ENCODE results near the gene CCR7. TPM values are rescaled to one million over a fixed set of nuclear protein-coding genes. Genes with fewer than 3 reads are reported as not detected.

Gene CCR7
- total and polyA plus RNA-seq, 2 of the 13 experiments (the other 11 are each of a cell fraction or from before 2014, with no cell fraction given): 0.04 to 0.53 TPM

DNA sequence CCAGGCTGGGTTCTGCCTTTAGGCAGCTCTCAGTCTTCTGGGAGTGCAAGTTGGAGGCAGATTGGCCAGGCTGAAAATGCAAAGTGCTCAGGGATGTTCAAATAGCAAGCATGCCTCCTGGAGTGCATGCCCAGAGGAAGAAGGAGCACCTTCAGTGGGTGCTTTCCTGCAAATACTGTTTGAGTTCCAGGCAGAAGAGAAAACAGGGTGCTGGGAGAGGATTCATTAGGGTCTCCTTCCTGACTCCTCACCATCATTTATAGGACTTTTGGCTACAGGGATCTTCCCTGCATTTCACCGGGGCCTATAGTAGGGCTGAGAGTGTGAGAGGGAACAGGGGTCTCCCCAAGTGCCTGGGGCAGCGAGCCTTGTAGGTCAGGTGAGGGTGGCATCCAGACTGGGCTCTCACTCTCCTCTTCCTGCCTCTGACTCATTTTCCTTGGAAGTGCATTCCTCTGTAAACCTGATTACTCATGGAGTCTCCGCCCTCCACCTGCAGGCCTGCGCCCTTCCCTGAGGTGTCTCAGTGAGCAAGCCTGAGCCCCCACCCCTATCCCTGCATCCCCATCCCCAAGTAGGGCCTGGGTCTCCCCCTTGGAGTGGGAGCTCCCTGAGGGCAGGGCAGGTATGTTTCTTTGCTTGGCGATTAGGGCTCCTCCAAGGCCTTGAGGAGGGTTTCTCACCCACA lies 46.7 kb downstream of the CCR7 start:
- ATAC-seq (no peak), DNase-seq (ENCODE audit: low spot score) (no peak), FAIRE-seq (no peak)
- Histone ChIP-seq H4K20me1 (ENCODE audit: insufficient read depth, low read length) (no peaks in the 10 kb centered on the region), H2AFZ (ENCODE audit: low read length) (no peak overlapping the region), H3K27ac (ENCODE audit: extremely low read length, insufficient read depth, low read length) (no peak overlapping the region), H3K36me3 (replicated peaks in 1 of 2; ENCODE audit: control insufficient read depth in 1 of 2, insufficient read depth in 2 of 2, low read length in 2 of 2) (no peaks in the 10 kb centered on the region), H3K27me3 (ENCODE audit: control insufficient read depth in 1 of 2, insufficient read depth in 2 of 2, low read length in 2 of 2) (no peaks in the 10 kb centered on the region), H3K4me2 (ENCODE audit: low read depth, low read length) (no peak overlapping the region), H3K9ac (ENCODE audit: insufficient read depth, low read depth, low read length) (no peak overlapping the region), H3K4me3 (replicated peaks in 1 of 3; ENCODE audit: insufficient read depth in 1 of 3, low read depth in 2 of 3, low read length in 3 of 3) (no peak overlapping the region), H3K79me2 (ENCODE audit: insufficient read depth, low read length) (no peaks in the 10 kb centered on the region), H3K9me3 (ENCODE audit: low read length) (no peaks in the 10 kb centered on the region), H3K4me1 (ENCODE audit: insufficient read depth, low read length) (peaks cover 65% of the 10 kb centered on the region)
- TF ChIP-seq, protein P1, sequence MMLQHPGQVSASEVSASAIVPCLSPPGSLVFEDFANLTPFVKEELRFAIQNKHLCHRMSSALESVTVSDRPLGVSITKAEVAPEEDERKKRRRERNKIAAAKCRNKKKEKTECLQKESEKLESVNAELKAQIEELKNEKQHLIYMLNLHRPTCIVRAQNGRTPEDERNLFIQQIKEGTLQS (CRISPR knock-in tag; IDR thresholded peaks at IDR 0.05): 0 out of 2 replicates have a peak, but pooled peaks have one; percentile 33
- 0 out of 2 replicates have a peak, but pooled peaks have one; percentile 29 for TF ChIP-seq ETV5 (CRISPR knock-in tag; IDR thresholded peaks at IDR 0.05; ENCODE audit: borderline replicate concordance)
- TF ChIP-seq, protein P2, sequence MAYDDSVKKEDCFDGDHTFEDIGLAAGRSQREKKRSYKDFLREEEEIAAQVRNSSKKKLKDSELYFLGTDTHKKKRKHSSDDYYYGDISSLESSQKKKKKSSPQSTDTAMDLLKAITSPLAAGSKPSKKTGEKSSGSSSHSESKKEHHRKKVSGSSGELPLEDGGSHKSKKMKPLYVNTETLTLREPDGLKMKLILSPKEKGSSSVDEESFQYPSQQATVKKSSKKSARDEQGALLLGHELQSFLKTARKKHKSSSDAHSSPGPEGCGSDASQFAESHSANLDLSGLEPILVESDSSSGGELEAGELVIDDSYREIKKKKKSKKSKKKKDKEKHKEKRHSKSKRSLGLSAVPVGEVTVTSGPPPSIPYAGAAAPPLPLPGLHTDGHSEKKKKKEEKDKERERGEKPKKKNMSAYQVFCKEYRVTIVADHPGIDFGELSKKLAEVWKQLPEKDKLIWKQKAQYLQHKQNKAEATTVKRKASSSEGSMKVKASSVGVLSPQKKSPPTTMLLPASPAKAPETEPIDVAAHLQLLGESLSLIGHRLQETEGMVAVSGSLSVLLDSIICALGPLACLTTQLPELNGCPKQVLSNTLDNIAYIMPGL (CRISPR knock-in tag; IDR thresholded peaks at IDR 0.05; ENCODE audit: borderline replicate concordance in 1 of 2, low read depth in 1 of 2): no peak
- no peak for TF ChIP-seq ZNF136 (CRISPR knock-in tag; IDR thresholded peaks at IDR 0.05; ENCODE audit: low read depth)
- TF ChIP-seq, protein P3, sequence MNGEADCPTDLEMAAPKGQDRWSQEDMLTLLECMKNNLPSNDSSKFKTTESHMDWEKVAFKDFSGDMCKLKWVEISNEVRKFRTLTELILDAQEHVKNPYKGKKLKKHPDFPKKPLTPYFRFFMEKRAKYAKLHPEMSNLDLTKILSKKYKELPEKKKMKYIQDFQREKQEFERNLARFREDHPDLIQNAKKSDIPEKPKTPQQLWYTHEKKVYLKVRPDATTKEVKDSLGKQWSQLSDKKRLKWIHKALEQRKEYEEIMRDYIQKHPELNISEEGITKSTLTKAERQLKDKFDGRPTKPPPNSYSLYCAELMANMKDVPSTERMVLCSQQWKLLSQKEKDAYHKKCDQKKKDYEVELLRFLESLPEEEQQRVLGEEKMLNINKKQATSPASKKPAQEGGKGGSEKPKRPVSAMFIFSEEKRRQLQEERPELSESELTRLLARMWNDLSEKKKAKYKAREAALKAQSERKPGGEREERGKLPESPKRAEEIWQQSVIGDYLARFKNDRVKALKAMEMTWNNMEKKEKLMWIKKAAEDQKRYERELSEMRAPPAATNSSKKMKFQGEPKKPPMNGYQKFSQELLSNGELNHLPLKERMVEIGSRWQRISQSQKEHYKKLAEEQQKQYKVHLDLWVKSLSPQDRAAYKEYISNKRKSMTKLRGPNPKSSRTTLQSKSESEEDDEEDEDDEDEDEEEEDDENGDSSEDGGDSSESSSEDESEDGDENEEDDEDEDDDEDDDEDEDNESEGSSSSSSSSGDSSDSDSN (CRISPR knock-in tag; IDR thresholded peaks at IDR 0.05): no peak
- TF ChIP-seq AGO1 (IDR thresholded peaks at IDR 0.05; ENCODE audit: low read depth, low read length, poor library complexity, severe bottlenecking): no peak
- peak; percentile 67; the same call in 1 of the 2 replicates for TF ChIP-seq FOSL2 (CRISPR knock-in tag; IDR thresholded peaks at IDR 0.05)
- no peak for TF ChIP-seq CHD4 (IDR thresholded peaks at IDR 0.05; ENCODE audit: borderline replicate concordance, low read length)
- TF ChIP-seq ZNF432 (CRISPR knock-in tag; IDR thresholded peaks at IDR 0.05; ENCODE audit: borderline replicate concordance): no peak
- TF ChIP-seq ZNF468 (CRISPR knock-in tag; IDR thresholded peaks at IDR 0.05): no peak
- TF ChIP-seq, protein P4, sequence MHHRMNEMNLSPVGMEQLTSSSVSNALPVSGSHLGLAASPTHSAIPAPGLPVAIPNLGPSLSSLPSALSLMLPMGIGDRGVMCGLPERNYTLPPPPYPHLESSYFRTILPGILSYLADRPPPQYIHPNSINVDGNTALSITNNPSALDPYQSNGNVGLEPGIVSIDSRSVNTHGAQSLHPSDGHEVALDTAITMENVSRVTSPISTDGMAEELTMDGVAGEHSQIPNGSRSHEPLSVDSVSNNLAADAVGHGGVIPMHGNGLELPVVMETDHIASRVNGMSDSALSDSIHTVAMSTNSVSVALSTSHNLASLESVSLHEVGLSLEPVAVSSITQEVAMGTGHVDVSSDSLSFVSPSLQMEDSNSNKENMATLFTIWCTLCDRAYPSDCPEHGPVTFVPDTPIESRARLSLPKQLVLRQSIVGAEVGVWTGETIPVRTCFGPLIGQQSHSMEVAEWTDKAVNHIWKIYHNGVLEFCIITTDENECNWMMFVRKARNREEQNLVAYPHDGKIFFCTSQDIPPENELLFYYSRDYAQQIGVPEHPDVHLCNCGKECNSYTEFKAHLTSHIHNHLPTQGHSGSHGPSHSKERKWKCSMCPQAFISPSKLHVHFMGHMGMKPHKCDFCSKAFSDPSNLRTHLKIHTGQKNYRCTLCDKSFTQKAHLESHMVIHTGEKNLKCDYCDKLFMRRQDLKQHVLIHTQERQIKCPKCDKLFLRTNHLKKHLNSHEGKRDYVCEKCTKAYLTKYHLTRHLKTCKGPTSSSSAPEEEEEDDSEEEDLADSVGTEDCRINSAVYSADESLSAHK (CRISPR knock-in tag; IDR thresholded peaks at IDR 0.05; ENCODE audit: borderline replicate concordance): no peak
- no TSS peak for BruUV-seq (replicated peaks)
- intact Hi-C loops (cut with micrococcal nuclease; ENCODE audit: unreplicated experiment): no loop called here
- POLR2A ChIA-PET: no interaction called here
- in situ Hi-C loops (cut with HindIII; ENCODE audit: extremely low pct_ligation_motif_present, low pct_unique_long_range_greater_than_20kb): no loop called here
- CTCF ChIA-PET (ENCODE audit: low intra/inter-chr PET ratio, low total read pairs): no interaction called here
- 44% methylated on average over 5 of the region's 5 CpGs for WGBS (ENCODE audit: low lambda C conversion rate)
